ENCODE data around the gene DHRS13. TPM values are rescaled to one million over a fixed set of nuclear protein-coding genes. Genes with fewer than 3 reads are reported as not detected.
A peak's percentile ranks its signal among the peaks of the same experiment; 100 is the strongest.

DHRS13 gene
- total and polyA plus RNA-seq, 10 of the 15 experiments (the other 5 are each of a cell fraction or from before 2014, with no cell fraction given): 0.18 to 55.2 (median 31.3) TPM; not detected in 1

- TF ChIP-seq ZBED1 (IDR thresholded peaks at IDR 0.05; ENCODE audit: borderline replicate concordance) (peak; percentile 19; the same call in 1 of the 2 replicates), PBX3 (IDR thresholded peaks at IDR 0.05; ENCODE audit: insufficient replicate concordance, low read depth, low read length) (peak; percentile 84), CEBPB (IDR thresholded peaks at IDR 0.05; ENCODE audit: borderline replicate concordance in 1 of 2, low read depth in 2 of 2, low read length in 2 of 2) (0 out of 4 replicates have a peak, but pooled peaks of 1 of the 2 experiments have one; percentile 2), PAX5 (IDR thresholded peaks at IDR 0.05; ENCODE audit: borderline replicate concordance, low read depth, low read length) (peak; percentile 79; the same call in 1 of the 2 replicates), ATF7 (IDR thresholded peaks at IDR 0.05; ENCODE audit: low read depth) (peak; percentile 67), MTA2 (IDR thresholded peaks at IDR 0.05; ENCODE audit: low read depth) (peak; percentile 70; the same call in 1 of the 2 replicates), ETV6 (conservative IDR thresholded peaks at IDR 0.05 in 1 of 2, IDR thresholded peaks at IDR 0.05 in 1 of 2; ENCODE audit: borderline replicate concordance in 1 of 2, low read depth in 1 of 2) (peak in 1 of 2 experiments; percentile 42; a peak in 1 of 4 replicates), YBX1 (IDR thresholded peaks at IDR 0.05) (0 out of 2 replicates have a peak, but pooled peaks have one; percentile 19), BHLHE40 (IDR thresholded peaks at IDR 0.05; ENCODE audit: borderline replicate concordance in 1 of 2, low read depth in 2 of 2, low read length in 1 of 2) (0 out of 4 replicates have a peak, but pooled peaks of 1 of the 2 experiments have one; percentile 25), RELB (IDR thresholded peaks at IDR 0.05; ENCODE audit: low read depth) (peak; percentile 63), MEF2B (IDR thresholded peaks at IDR 0.05; ENCODE audit: partially characterized antibody, poor library complexity, severe bottlenecking) (peak; percentile 62), EP300 (IDR thresholded peaks at IDR 0.05; ENCODE audit: borderline replicate concordance in 1 of 2, control insufficient read depth in 1 of 2, low read depth in 2 of 2, low read length in 2 of 2) (0 out of 4 replicates have a peak, but pooled peaks of 1 of the 2 experiments have one; percentile 27), RUNX3 (IDR thresholded peaks at IDR 0.05; ENCODE audit: low read length) (0 out of 2 replicates have a peak, but pooled peaks have one; percentile 4), EED (IDR thresholded peaks at IDR 0.05; ENCODE audit: low read depth) (peak; percentile 62; the same call in 1 of the 2 replicates), IKZF2 (IDR thresholded peaks at IDR 0.05) (peak; percentile 25 to 53; a peak in 2 of 4 replicates), SPI1 (IDR thresholded peaks at IDR 0.05; ENCODE audit: borderline replicate concordance, insufficient read depth, low read depth, low read length) (peak; percentile 76), CREM (IDR thresholded peaks at IDR 0.05; ENCODE audit: low read depth) (peak; percentile 48; the same call in 1 of the 2 replicates), NBN (IDR thresholded peaks at IDR 0.05) (peak; percentile 66; the same call in 1 of the 2 replicates)
- TF ChIP-seq, protein P1, sequence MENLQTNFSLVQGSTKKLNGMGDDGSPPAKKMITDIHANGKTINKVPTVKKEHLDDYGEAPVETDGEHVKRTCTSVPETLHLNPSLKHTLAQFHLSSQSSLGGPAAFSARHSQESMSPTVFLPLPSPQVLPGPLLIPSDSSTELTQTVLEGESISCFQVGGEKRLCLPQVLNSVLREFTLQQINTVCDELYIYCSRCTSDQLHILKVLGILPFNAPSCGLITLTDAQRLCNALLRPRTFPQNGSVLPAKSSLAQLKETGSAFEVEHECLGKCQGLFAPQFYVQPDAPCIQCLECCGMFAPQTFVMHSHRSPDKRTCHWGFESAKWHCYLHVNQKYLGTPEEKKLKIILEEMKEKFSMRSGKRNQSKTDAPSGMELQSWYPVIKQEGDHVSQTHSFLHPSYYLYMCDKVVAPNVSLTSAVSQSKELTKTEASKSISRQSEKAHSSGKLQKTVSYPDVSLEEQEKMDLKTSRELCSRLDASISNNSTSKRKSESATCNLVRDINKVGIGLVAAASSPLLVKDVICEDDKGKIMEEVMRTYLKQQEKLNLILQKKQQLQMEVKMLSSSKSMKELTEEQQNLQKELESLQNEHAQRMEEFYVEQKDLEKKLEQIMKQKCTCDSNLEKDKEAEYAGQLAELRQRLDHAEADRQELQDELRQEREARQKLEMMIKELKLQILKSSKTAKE (IDR thresholded peaks at IDR 0.05; ENCODE audit: low read depth, poor library complexity, severe bottlenecking): peak; percentile 80
Observed at GRCh38 chr17:28893248-28894183, 9.4 kb downstream of the DHRS13 start (continued).

Data from GM12878 (cell line).